Gastrocnemius medialis (tissue), 4 donors: ENCODE measurements around the gene PGAM2. TPM values are rescaled to one million over a fixed set of nuclear protein-coding genes. Genes with fewer than 3 reads are reported as not detected.
"Not testable (repeated sequence)": the region's sequence is repeated elsewhere in the genome, so short reads cannot be mapped to it uniquely, and the experiment has no call there.

Source experiments
- ATAC-seq, 2 donors: fragments of 150-250 bp; one replicate each; pipeline ENCODE4 v1.9.1; 2016
- DNase-seq, 2 donors: peaks; one replicate each; pipeline ENCODE4 v3.0.0-alpha.2; 2019
- H3K27ac ChIP-seq, 4 donors: fragments of 200-600 bp; sonication (generic); 1 replicate in 1 of 4; 2 replicates in 3 of 4; pipeline ENCODE4 v1.5.1; 2016 to 2018; ENCODE audit warnings: mild to moderate bottlenecking in 2 of 4, moderate library complexity in 1 of 4
- H3K27me3 ChIP-seq, 3 donors: fragments of 200-600 bp; sonication (generic) in 2 of 3; 1 replicate in 1 of 3; 2 replicates in 2 of 3; pipeline versions ENCODE4 v1.5.1 to v1.6.0; 2016 to 2019; ENCODE audit warnings: mild to moderate bottlenecking in 1 of 3, moderate library complexity in 1 of 3
- H3K36me3 ChIP-seq, 2 donors: fragments of 200-600 bp; sonication (generic) in 1 of 2; one replicate each; pipeline ENCODE4 v1.5.1; 2017 to 2018
- H3K4me1 ChIP-seq, 2 donors: fragments of 200-600 bp; sonication (generic) in 1 of 2; one replicate each; pipeline ENCODE4 v1.5.1; 2016 to 2017; ENCODE audit warnings: mild to moderate bottlenecking in 2 of 2
- H3K4me3 ChIP-seq, 4 donors: fragments of 200-600 bp; sonication (generic) in 3 of 4; 1 replicate in 1 of 4; 2 replicates in 3 of 4; pipeline ENCODE4 v1.5.1; 2016 to 2019; ENCODE audit warnings: mild to moderate bottlenecking in 2 of 4
- H3K9me3 ChIP-seq, 3 donors: fragments of 200-600 bp; sonication (generic) in 2 of 3; 1 replicate in 1 of 3; 2 replicates in 2 of 3; pipeline ENCODE4 v1.5.1; 2016 to 2019
- POLR2A ChIP-seq, 2 donors: fragments of 450-650 bp; IDR thresholded peaks; one replicate each; pipeline ENCODE4 v1.6.1; 2017; ENCODE audit warnings: antibody characterized with exemption in 2 of 2, mild to moderate bottlenecking in 2 of 2, moderate library complexity in 2 of 2
- in situ Hi-C, 4 donors: fragments of 200-750 bp; cut with MboI; loops; one replicate each; pipeline versions ENCODE4 v1.15.0 to v1.8.0; 2017; ENCODE audit warnings: low sequenced_read_pairs in 4 of 4
- intact Hi-C: fragments of 100-400 bp; cut with DNase I; formaldehyde crosslinking; loops from one replicate; pipeline ENCODE4 v1.15.1; 2023; ENCODE audit warnings: low total_unique reads
- total RNA-seq, 4 donors: library from RNA; depleted of rRNA; stranded (reverse); fragments of >200 nt; gene quantifications; one replicate each; pipeline versions ENCODE4 v1.1.0 to v1.2.3, GENCODE V29; 2016
- TF ChIP-seq, protein P1 (sequence below), 5 experiments: fragments of 450-650 bp in 3 of 5; fragments of 200-600 bp in 2 of 5; sonication (generic) in 2 of 5; IDR thresholded peaks in 4 of 5; conservative IDR thresholded peaks in 1 of 5; 1 replicate in 4 of 5; 2 replicates in 1 of 5; pipeline ENCODE4 v1.5.1; 2016 to 2019; ENCODE audit warnings: antibody characterized with exemption in 5 of 5, mild to moderate bottlenecking in 3 of 5, moderate library complexity in 3 of 5

PGAM2 gene
- total RNA-seq, 4 donors from 2014 or later = 129 to 355 (median 306) TPM

DNA sequence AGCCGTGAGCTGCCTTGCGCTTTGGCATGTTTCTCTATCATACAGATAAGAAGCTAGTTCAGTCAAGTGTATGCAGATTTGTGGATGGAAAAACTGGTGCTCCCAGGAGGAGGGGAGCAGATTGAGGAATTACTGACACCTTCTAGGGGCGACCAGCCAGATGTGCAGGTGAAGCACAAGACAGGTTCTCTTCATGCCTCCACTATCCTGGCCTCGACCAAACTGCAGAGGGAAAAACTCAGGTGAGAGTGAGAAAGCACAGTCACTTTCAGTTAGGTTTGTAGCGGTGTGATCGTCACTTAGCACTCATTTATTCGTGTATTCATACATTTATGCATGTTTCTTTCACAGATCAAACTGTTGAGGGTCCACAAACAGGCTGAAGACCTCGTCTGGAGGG lies 21.5 kb downstream of the PGAM2 start:
- no peak for ATAC-seq

GRCh38 chr7:44042221-44042620 lies 23.1 kb downstream of the PGAM2 start:
- DNase-seq (no peak), ATAC-seq (no peak)
- TF ChIP-seq, protein P1, sequence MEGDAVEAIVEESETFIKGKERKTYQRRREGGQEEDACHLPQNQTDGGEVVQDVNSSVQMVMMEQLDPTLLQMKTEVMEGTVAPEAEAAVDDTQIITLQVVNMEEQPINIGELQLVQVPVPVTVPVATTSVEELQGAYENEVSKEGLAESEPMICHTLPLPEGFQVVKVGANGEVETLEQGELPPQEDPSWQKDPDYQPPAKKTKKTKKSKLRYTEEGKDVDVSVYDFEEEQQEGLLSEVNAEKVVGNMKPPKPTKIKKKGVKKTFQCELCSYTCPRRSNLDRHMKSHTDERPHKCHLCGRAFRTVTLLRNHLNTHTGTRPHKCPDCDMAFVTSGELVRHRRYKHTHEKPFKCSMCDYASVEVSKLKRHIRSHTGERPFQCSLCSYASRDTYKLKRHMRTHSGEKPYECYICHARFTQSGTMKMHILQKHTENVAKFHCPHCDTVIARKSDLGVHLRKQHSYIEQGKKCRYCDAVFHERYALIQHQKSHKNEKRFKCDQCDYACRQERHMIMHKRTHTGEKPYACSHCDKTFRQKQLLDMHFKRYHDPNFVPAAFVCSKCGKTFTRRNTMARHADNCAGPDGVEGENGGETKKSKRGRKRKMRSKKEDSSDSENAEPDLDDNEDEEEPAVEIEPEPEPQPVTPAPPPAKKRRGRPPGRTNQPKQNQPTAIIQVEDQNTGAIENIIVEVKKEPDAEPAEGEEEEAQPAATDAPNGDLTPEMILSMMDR (IDR thresholded peaks at IDR 0.05 in 4 of 5, conservative IDR thresholded peaks at IDR 0.05 in 1 of 5) = no peak
- TF ChIP-seq POLR2A (IDR thresholded peaks at IDR 0.05) = no peak
- in situ Hi-C loops (no loop called here), intact Hi-C loops (no loop called here)
- H3K27me3 ChIP-seq = no peaks in the 10 kb centered on the region
- H3K9me3 ChIP-seq = no peaks in the 10 kb centered on the region
- H3K36me3 ChIP-seq = peaks cover 0 to 8% of the 10 kb centered on the region in 2 donors
- no peak overlapping the region for H3K27ac ChIP-seq
- H3K4me3 ChIP-seq = no peak overlapping the region
- H3K4me1 ChIP-seq = peaks cover 18 to 32% of the 10 kb centered on the region in 2 donors

More for the DNA sequence above, 21.5 kb downstream of the PGAM2 start:
- intact Hi-C loops (no loop called here), in situ Hi-C loops (no loop called here)
- TF ChIP-seq, protein P1 (IDR thresholded peaks at IDR 0.05 in 4 of 5, conservative IDR thresholded peaks at IDR 0.05 in 1 of 5) = no peak
- no peak for TF ChIP-seq POLR2A (IDR thresholded peaks at IDR 0.05)
- H3K9me3 ChIP-seq = no peaks in the 10 kb centered on the region
- H3K4me3 ChIP-seq = peak overlapping the region; percentile 84 to 99 (median 90)
- peaks cover 0 to 10% of the 10 kb centered on the region in 2 donors for H3K36me3 ChIP-seq
- DNase-seq = no peak
- peak overlapping the region; percentile 88 to 98 (median 92) for H3K27ac ChIP-seq
- H3K4me1 ChIP-seq = peaks cover 18 to 32% of the 10 kb centered on the region in 2 donors
- no peaks in the 10 kb centered on the region for H3K27me3 ChIP-seq

DNA sequence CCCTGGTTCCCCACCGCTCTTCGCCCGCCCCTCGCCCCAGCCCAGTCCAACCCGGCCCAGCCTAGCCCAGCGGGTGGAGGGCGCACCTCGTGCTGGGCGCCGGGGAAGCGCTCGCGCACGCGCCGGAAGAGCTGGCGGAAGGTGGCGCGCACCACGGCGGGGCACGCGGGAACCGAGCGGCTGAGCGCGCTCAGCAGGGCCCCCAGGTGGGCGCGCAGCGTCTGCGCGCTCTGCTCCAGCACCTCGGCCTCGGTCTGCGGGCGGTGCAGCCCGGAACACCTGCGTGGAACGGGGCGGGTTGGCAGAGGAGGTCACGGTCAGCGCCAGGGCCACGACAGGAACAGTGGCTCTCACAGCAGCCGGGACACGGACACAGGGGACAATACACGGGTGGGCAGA lies 24.9 kb downstream of the PGAM2 start:
- intact Hi-C loops, H3K36me3 ChIP-seq, DNase-seq, H3K9me3 ChIP-seq, ATAC-seq, H3K27me3 ChIP-seq, in situ Hi-C loops: not testable (repeated sequence)
- Histone ChIP-seq H3K27ac (peak overlapping the region in 2 of 4 donors; percentile 31 to 62), H3K4me1 (peaks cover 12 to 19% of the 10 kb centered on the region in 2 donors), H3K4me3 (peak overlapping the region; percentile 18 to 31 (median 24))

DNA sequence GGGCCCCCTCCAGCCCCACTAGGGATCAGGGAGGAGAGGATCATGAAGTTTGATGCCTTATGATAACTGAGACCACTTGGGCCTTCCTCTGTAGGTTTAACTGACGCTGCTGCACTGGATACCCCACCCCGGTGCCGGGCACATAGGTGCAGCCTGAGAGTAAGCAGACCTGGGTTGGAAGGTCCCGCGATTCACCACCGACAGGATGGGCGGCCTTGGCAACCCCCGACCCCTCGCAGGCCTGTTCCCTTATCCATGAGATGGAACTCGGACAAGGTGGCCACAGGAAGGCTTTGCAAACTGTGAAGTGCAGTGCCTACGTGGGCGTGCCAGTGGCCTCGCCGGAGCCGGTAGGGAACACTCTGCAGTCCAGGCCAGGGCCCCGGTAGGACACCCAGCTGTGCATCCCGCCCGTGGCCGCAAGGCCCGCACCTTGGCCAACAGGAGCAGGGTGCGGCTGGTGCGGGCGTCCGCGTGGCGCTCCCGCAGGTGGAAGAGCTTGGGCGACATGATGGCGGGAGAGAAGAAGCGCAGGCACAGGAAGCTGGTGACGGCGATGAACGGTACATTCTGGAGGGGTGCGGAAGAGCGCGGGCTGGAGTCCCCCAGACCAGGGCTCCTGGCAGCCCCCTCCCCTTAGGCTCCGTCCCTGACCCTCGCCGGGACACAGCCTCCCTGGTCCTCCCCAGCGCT lies 25.4 kb downstream of the PGAM2 start:
- H3K4me1 ChIP-seq = peaks cover 8 to 13% of the 10 kb centered on the region in 2 donors
- H3K9me3 ChIP-seq, intact Hi-C loops, DNase-seq, H3K36me3 ChIP-seq, in situ Hi-C loops, ATAC-seq, H3K27me3 ChIP-seq: not testable (repeated sequence)
- H3K4me3 ChIP-seq = peak overlapping the region; percentile 18 to 31 (median 24)
- peak overlapping the region; percentile 58 to 71 (median 64) for H3K27ac ChIP-seq

- H3K36me3 ChIP-seq, intact Hi-C loops, H3K27me3 ChIP-seq, H3K9me3 ChIP-seq, in situ Hi-C loops: not testable (repeated sequence)
- DNase-seq (peak; percentile 90 to 94), ATAC-seq (peak; percentile 93)
- TF ChIP-seq POLR2A (IDR thresholded peaks at IDR 0.05) = peak in 1 of 2 donors; percentile 44
- peak overlapping the region; percentile 49 to 54 (median 50) for H3K4me3 ChIP-seq
- peak overlapping the region; percentile 88 to 92 (median 90) for H3K27ac ChIP-seq
- peaks cover 7 to 12% of the 10 kb centered on the region in 2 donors for H3K4me1 ChIP-seq
These were observed 26.3 kb downstream of the PGAM2 start for GRCh38 chr7:44038961-44039558.

DNA sequence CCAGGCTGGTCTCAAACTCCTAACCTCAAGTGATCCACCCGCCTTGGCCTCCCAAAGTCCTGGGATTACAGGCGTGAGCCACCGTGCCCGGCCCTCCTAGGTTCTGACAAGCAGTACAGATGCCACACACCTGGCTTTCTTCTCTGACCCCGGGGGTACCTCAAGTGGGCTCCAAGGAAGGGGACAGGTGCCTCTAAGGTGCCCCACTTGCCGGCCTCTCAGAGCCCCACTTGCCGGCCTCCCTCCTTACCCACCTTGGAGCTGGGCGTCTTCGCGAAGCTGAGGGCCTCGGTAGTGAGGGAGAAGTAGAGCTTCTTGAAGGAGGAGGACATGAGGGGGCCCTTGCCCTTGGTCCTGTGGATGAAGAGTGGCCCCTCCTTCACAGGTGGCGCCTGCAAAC lies 26.8 kb downstream of the PGAM2 start:
- in situ Hi-C loops, DNase-seq: not testable (repeated sequence)
- H3K27ac ChIP-seq = peak overlapping the region in 1 of 4 donors; percentile 55

DNA sequence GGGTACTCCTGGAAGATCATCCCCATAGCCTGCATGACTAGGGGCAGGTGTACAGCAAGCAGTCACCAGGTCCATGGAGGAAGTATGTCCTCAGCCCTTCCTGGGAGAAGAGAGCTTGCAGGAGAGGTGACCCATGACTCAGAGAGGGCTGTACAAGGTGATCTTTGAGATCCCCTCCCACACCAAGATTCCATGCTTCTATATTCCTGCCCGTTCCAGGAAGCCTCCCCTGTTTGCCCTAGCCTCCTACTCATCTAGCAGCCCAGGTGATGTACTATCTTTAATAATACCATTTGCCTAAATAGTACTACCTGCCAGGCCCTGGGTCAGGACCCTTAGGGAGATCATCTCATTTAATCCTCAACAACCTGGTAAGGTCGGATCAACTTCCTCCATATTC lies 27.4 kb downstream of the PGAM2 start:
- in situ Hi-C loops, H3K4me3 ChIP-seq, ATAC-seq, H3K36me3 ChIP-seq, H3K27me3 ChIP-seq, intact Hi-C loops, H3K4me1 ChIP-seq, H3K9me3 ChIP-seq, H3K27ac ChIP-seq, DNase-seq: not testable (repeated sequence)

More for the DNA sequence above, 26.8 kb downstream of the PGAM2 start:
- H3K27me3 ChIP-seq, H3K4me1 ChIP-seq, H3K4me3 ChIP-seq, intact Hi-C loops, H3K36me3 ChIP-seq, H3K9me3 ChIP-seq: not testable (repeated sequence)
- peak in 1 of 2 donors; percentile 3 for ATAC-seq

DNA sequence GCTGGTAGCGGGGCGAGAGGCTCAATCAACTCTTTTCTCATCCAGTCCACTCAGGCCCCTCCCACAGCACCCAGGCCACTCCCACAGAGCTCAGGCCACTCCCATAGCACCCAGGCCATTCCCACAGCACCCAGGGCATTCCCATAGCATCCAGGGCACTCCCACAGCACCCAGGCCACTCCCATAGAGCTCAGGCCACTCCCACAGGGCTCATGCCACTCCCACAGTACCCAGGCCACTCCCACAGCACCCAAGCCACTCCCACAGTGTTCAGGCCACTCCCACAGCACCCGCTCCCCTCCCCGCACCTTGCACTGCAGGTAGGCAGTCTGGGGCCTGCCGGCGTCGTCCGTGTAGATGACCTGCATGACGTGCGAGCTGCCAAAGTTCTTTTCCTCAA lies 29.0 kb downstream of the PGAM2 start:
- H3K36me3 ChIP-seq, H3K27me3 ChIP-seq, in situ Hi-C loops, DNase-seq, H3K9me3 ChIP-seq, H3K27ac ChIP-seq, intact Hi-C loops, H3K4me3 ChIP-seq, H3K4me1 ChIP-seq: not testable (repeated sequence)
- peak; percentile 7 to 20 for ATAC-seq

- in situ Hi-C loops, DNase-seq, H3K4me1 ChIP-seq, H3K9me3 ChIP-seq, ATAC-seq, H3K27ac ChIP-seq, H3K36me3 ChIP-seq, H3K27me3 ChIP-seq, intact Hi-C loops, H3K4me3 ChIP-seq: not testable (repeated sequence)
These were observed 31.2 kb downstream of the PGAM2 start for GRCh38 chr7:44033971-44034844.
